Transverse colon (tissue), 4 donors: ENCODE measurements around the gene CCDC50.

ENCODE experiments used
- EP300 ChIP-seq: sonication (generic); formaldehyde crosslinking; IDR thresholded peaks from one replicate; pipeline ENCODE4 v1.6.1; 2017; ENCODE audit warnings: antibody characterized with exemption, low read depth
- POLR2A ChIP-seq: fragments of 450-650 bp; IDR thresholded peaks from one replicate; pipeline ENCODE4 v1.6.1; 2016; ENCODE audit warnings: antibody characterized with exemption, mild to moderate bottlenecking, moderate library complexity
- POLR2AphosphoS5 ChIP-seq, 3 donors: sonication (generic); formaldehyde crosslinking; IDR thresholded peaks; one replicate each; pipeline ENCODE4 v1.6.1; 2016; ENCODE audit warnings: antibody characterized with exemption in 3 of 3
- TF ChIP-seq, protein P1 (sequence below), 5 experiments: fragments of 200-600 bp in 3 of 5; fragments of 450-650 bp in 2 of 5; sonication (generic) in 3 of 5; IDR thresholded peaks; 1 replicate in 2 of 5; 2 replicates in 3 of 5; pipeline ENCODE4 v1.5.1; 2016 to 2017; ENCODE audit warnings: antibody characterized with exemption in 5 of 5, inconsistent platforms in 3 of 5, mild to moderate bottlenecking in 2 of 5, moderate library complexity in 1 of 5

DNA sequence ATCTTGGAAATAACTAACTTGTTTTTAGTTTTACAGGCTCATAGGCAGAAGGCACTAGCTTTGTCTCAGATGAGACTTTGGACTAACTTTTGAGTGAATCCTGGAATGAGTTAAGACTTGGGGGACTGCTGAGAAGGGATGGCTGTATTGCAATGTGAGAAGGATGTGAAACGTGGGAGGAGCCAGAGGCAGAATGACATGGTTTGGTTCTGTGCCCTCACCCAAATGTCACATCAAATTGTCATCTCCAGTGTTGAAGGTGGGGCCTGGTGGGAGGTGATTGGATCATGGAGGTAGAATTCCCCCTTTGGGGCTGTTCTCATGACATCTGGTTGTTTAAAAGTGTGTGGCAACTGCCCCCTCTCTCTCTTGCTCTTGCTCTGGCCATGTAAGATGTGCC lies 28.8 kb upstream of the CCDC50 start:
- TF ChIP-seq EP300 (no peak), POLR2A (no peak), POLR2AphosphoS5 (IDR thresholded peaks at IDR 0.05) (no peak)
- TF ChIP-seq, protein P1, sequence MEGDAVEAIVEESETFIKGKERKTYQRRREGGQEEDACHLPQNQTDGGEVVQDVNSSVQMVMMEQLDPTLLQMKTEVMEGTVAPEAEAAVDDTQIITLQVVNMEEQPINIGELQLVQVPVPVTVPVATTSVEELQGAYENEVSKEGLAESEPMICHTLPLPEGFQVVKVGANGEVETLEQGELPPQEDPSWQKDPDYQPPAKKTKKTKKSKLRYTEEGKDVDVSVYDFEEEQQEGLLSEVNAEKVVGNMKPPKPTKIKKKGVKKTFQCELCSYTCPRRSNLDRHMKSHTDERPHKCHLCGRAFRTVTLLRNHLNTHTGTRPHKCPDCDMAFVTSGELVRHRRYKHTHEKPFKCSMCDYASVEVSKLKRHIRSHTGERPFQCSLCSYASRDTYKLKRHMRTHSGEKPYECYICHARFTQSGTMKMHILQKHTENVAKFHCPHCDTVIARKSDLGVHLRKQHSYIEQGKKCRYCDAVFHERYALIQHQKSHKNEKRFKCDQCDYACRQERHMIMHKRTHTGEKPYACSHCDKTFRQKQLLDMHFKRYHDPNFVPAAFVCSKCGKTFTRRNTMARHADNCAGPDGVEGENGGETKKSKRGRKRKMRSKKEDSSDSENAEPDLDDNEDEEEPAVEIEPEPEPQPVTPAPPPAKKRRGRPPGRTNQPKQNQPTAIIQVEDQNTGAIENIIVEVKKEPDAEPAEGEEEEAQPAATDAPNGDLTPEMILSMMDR (IDR thresholded peaks at IDR 0.05) = no peak
